ENCODE measurements around the gene CRIP1. TPM values are rescaled to one million over a fixed set of nuclear protein-coding genes. Genes with fewer than 3 reads are reported as not detected.

The CRIP1 gene
- total RNA-seq, 4 donors from 2014 or later, result 34.0 to 110 (median 54.6) TPM

GRCh38 chr14:105470350-105471296, 16.1 kb upstream of the CRIP1 start:
- 71% methylated on average over 22 of the region's 34 CpGs for WGBS
- TF ChIP-seq POLR2AphosphoS5 (IDR thresholded peaks at IDR 0.05), result no peak
- TF ChIP-seq EP300 (IDR thresholded peaks at IDR 0.05), result no peak
- TF ChIP-seq, protein P1, sequence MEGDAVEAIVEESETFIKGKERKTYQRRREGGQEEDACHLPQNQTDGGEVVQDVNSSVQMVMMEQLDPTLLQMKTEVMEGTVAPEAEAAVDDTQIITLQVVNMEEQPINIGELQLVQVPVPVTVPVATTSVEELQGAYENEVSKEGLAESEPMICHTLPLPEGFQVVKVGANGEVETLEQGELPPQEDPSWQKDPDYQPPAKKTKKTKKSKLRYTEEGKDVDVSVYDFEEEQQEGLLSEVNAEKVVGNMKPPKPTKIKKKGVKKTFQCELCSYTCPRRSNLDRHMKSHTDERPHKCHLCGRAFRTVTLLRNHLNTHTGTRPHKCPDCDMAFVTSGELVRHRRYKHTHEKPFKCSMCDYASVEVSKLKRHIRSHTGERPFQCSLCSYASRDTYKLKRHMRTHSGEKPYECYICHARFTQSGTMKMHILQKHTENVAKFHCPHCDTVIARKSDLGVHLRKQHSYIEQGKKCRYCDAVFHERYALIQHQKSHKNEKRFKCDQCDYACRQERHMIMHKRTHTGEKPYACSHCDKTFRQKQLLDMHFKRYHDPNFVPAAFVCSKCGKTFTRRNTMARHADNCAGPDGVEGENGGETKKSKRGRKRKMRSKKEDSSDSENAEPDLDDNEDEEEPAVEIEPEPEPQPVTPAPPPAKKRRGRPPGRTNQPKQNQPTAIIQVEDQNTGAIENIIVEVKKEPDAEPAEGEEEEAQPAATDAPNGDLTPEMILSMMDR (IDR thresholded peaks at IDR 0.05), result no peak
- no peak for TF ChIP-seq POLR2A (IDR thresholded peaks at IDR 0.05; ENCODE audit: low read depth)
- intact Hi-C loops (cut with DNase I), result no loop called here
- Histone ChIP-seq H3K36me3 (peaks cover 6 to 51% (median 31%) of the 10 kb centered on the region in 4 donors), H3K9me3 (no peaks in the 10 kb centered on the region), H3K27me3 (no peaks in the 10 kb centered on the region), H3K27ac (replicated peaks in 1 of 4) (peak overlapping the region; percentile 84 to 99 (median 94)), H3K4me3 (no peak overlapping the region), H3K4me1 (peaks cover 76 to 82% (median 78%) of the 10 kb centered on the region in 4 donors)
- no peak for DNase-seq (ENCODE audit: extremely low spot score)

- no peaks in the 10 kb centered on the region for H3K27me3 ChIP-seq
- peaks cover 5 to 43% (median 27%) of the 10 kb centered on the region in 4 donors for H3K36me3 ChIP-seq
- peaks cover 74 to 88% (median 84%) of the 10 kb centered on the region in 4 donors for H3K4me1 ChIP-seq
Measured at GRCh38 chr14:105471297-105471821, 15.3 kb upstream of the CRIP1 start.

DNA sequence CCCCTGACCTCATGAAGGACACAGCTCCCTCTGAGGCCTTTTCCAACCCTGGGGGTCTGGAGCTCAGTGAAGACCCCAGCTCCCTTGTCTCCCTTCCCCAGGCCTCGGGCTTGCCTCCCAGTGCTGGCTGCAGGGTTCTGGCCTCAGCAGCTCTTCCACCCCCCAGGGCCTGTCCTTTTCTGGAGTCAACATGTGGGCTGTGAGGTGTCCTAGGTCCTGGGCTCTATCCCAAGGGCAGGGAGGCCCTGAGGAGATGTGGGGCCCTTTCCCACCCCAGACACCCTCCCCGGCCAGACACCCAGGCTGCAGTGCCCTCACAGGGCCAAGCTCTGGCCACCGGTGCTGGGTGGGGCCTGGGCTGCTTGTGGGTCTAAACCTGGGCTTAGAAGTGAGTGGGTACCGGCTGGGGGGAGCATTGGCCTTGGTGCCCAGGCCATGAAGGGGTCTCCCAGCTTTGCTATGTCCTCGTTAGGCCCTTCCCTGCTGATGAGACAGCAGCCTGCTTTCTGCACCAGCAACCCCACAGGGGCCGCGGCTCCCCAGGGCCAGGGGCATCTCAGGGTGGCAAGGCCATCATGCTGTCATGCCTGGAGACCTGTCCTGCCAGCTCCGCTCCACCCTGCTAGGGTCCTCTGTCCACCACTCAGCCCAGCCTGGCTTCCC, 14.7 kb upstream of the CRIP1 start:
- Histone ChIP-seq H3K27me3 (no peaks in the 10 kb centered on the region), H3K4me1 (peaks cover 78 to 94% (median 90%) of the 10 kb centered on the region in 4 donors), H3K9me3 (no peaks in the 10 kb centered on the region), H3K36me3 (peaks cover 0 to 37% (median 22%) of the 10 kb centered on the region in 4 donors), H3K27ac (replicated peaks in 1 of 4) (peak overlapping the region; percentile 84 to 99 (median 94)), H3K4me3 (no peak overlapping the region)
- TF ChIP-seq EP300 (IDR thresholded peaks at IDR 0.05), result no peak
- no peak for DNase-seq (ENCODE audit: extremely low spot score)
- intact Hi-C loops (cut with DNase I), result no loop called here
- 50% methylated on average over 5 of the region's 8 CpGs for WGBS

More at GRCh38 chr14:105471297-105471821, 15.3 kb upstream of the CRIP1 start:
- TF ChIP-seq, protein P1 (IDR thresholded peaks at IDR 0.05), result peak; percentile 8 to 22 (median 10)
- TF ChIP-seq EP300 (IDR thresholded peaks at IDR 0.05), result no peak
- Histone ChIP-seq H3K9me3 (no peaks in the 10 kb centered on the region), H3K27ac (replicated peaks in 1 of 4) (peak overlapping the region; percentile 84 to 99 (median 94)), H3K4me3 (no peak overlapping the region)
- no peak for DNase-seq (ENCODE audit: extremely low spot score)
- WGBS, result no CpG with 5 or more reads among the region's 19 CpGs
- intact Hi-C loops (cut with DNase I), result no loop called here

- intact Hi-C loops (cut with DNase I), result no loop called here
- H3K36me3 ChIP-seq, result peaks cover 0 to 32% (median 18%) of the 10 kb centered on the region in 4 donors
- 20% methylated on average over 2 of the region's 12 CpGs for WGBS
- peak overlapping the region in 1 of 4 donors; percentile 10 for H3K4me3 ChIP-seq
- peaks cover 77 to 96% (median 94%) of the 10 kb centered on the region in 4 donors for H3K4me1 ChIP-seq
- no peaks in the 10 kb centered on the region for H3K27me3 ChIP-seq
- no peak for DNase-seq (ENCODE audit: extremely low spot score)
- TF ChIP-seq POLR2AphosphoS5 (IDR thresholded peaks at IDR 0.05), result peak in 1 of 2 donors; percentile 5
- TF ChIP-seq, protein P1 (IDR thresholded peaks at IDR 0.05), result peak in 1 of 3 experiments; percentile 21
- no peak for TF ChIP-seq POLR2A (IDR thresholded peaks at IDR 0.05; ENCODE audit: low read depth)
- no peak for TF ChIP-seq EP300 (IDR thresholded peaks at IDR 0.05)
- H3K9me3 ChIP-seq, result no peaks in the 10 kb centered on the region
- peak overlapping the region; percentile 84 to 99 (median 94) for H3K27ac ChIP-seq (replicated peaks in 1 of 4)
Measured at GRCh38 chr14:105472486-105472991, 14.1 kb upstream of the CRIP1 start.
